Liver (tissue), 9 donors: Measurements from ENCODE around the gene RAP2C. TPM values are rescaled to one million over a fixed set of nuclear protein-coding genes. Genes with fewer than 3 reads are reported as not detected.

ENCODE experiments used
- DNase-seq: peaks from one replicate; pipeline ENCODE4 v3.0.0-alpha.2; 2017; ENCODE audit warnings: low spot score
- H3K27ac ChIP-seq, 2 donors: one replicate each; pipeline ENCODE4 v1.7.0; 2013; ENCODE audit warnings: inconsistent platforms in 2 of 2, low read length in 2 of 2, control low read depth in 1 of 2, low read depth in 1 of 2, mild to moderate bottlenecking in 1 of 2
- H3K27me3 ChIP-seq, 4 donors: one replicate each; pipeline versions ENCODE4 v1.6.1 to v1.7.0; 2013; ENCODE audit warnings: low read length in 3 of 4, inconsistent platforms in 1 of 4, mild to moderate bottlenecking in 1 of 4, moderate library complexity in 1 of 4; ENCODE audit not compliant: control insufficient read depth in 4 of 4, insufficient read depth in 4 of 4
- H3K36me3 ChIP-seq, 4 donors: one replicate each; pipeline versions ENCODE4 v1.6.1 to v1.7.0; 2013; ENCODE audit warnings: low read length in 3 of 4, mild to moderate bottlenecking in 3 of 4, low read depth in 1 of 4, moderate library complexity in 1 of 4; ENCODE audit not compliant: control insufficient read depth in 4 of 4, insufficient read depth in 3 of 4
- H3K4me1 ChIP-seq, 4 donors: one replicate each; pipeline versions ENCODE4 v1.6.1 to v1.7.0; 2013; ENCODE audit warnings: low read length in 3 of 4, mild to moderate bottlenecking in 3 of 4, moderate library complexity in 1 of 4; ENCODE audit not compliant: control insufficient read depth in 4 of 4, insufficient read depth in 4 of 4
- H3K4me3 ChIP-seq, 3 donors: one replicate each; pipeline versions ENCODE4 v1.6.1 to v1.7.0; 2013; ENCODE audit warnings: low read length in 3 of 3, control low read depth in 1 of 3, low read depth in 1 of 3, mild to moderate bottlenecking in 1 of 3
- H3K9ac ChIP-seq, 2 donors: one replicate each; pipeline ENCODE4 v1.7.0; 2013; ENCODE audit warnings: low read length in 2 of 2, mild to moderate bottlenecking in 2 of 2, moderate library complexity in 2 of 2, control low read depth in 1 of 2, low read depth in 1 of 2
- H3K9me3 ChIP-seq, 4 donors: one replicate each; pipeline versions ENCODE4 v1.6.1 to v1.7.0; 2013; ENCODE audit warnings: low read length in 3 of 4; ENCODE audit not compliant: control insufficient read depth in 4 of 4
- EGR1 ChIP-seq, 2 donors: IDR thresholded peaks; 2 replicates each; pipeline ENCODE4 v1.6.1; 2016 to 2018; ENCODE audit warnings: antibody characterized with exemption in 2 of 2, low read depth in 2 of 2
- FOXA2 ChIP-seq: IDR thresholded peaks from 2 replicates; pipeline ENCODE4 v1.6.1; 2016; ENCODE audit warnings: antibody characterized with exemption
- HNF4A ChIP-seq, 2 donors: conservative IDR thresholded peaks; 2 replicates each; pipeline ENCODE4 v1.6.1; 2016; ENCODE audit warnings: antibody characterized with exemption in 2 of 2, mild to moderate bottlenecking in 2 of 2
- JUND ChIP-seq, 2 donors: IDR thresholded peaks; 2 replicates each; pipeline ENCODE4 v1.6.1; 2016; ENCODE audit warnings: antibody characterized with exemption in 2 of 2
- MAX ChIP-seq: IDR thresholded peaks from 2 replicates; pipeline ENCODE4 v1.6.1; 2016; ENCODE audit warnings: antibody characterized with exemption
- NR2F2 ChIP-seq: IDR thresholded peaks from 2 replicates; pipeline ENCODE4 v1.6.1; 2016; ENCODE audit warnings: antibody characterized with exemption
- RAD21 ChIP-seq, 2 donors: IDR thresholded peaks; 2 replicates each; pipeline ENCODE4 v1.6.1; 2016; ENCODE audit warnings: antibody characterized with exemption in 2 of 2, mild to moderate bottlenecking in 2 of 2
- REST ChIP-seq: IDR thresholded peaks from 2 replicates; pipeline ENCODE4 v1.6.1; 2016; ENCODE audit warnings: antibody characterized with exemption, mild to moderate bottlenecking
- RXRA ChIP-seq, 2 donors: IDR thresholded peaks; 2 replicates each; pipeline ENCODE4 v1.6.1; 2017 to 2018; ENCODE audit warnings: antibody characterized with exemption in 2 of 2, mild to moderate bottlenecking in 1 of 2
- SP1 ChIP-seq: IDR thresholded peaks from 2 replicates; pipeline ENCODE4 v1.6.1; 2018; ENCODE audit warnings: antibody characterized with exemption, mild to moderate bottlenecking
- YY1 ChIP-seq: IDR thresholded peaks from 2 replicates; pipeline ENCODE4 v1.6.1; 2016; ENCODE audit warnings: antibody characterized with exemption, mild to moderate bottlenecking
- WGBS: extraction: QIAGEN DNeasy Blood & Tissue Kit; methylation state at CpG from one replicate; pipeline ENCODE4 v1.1.7; 2013; 5-methylcytosine and 5-hydroxymethylcytosine counted together
- polyA plus RNA-seq, 2 donors: library from polyadenylated mRNA; stranded (reverse) in 1 of 2; unstranded in 1 of 2; fragments of 200-250 nt in 1 of 2; fragments of >200 nt in 1 of 2; fragmentation: Nextera tagmentation in 1 of 2; extraction: Ambion mirVana in 1 of 2; gene quantifications; one replicate each; pipeline versions ENCODE4 v1.2.1 to v1.2.3, GENCODE V29; 2013 to 2015
- total RNA-seq, 2 donors: library from RNA; depleted of rRNA; stranded (reverse); fragments of >200 nt; gene quantifications; one replicate each; pipeline ENCODE4 v1.2.3, GENCODE V29; 2014
- TF ChIP-seq, protein P1 (sequence below): IDR thresholded peaks from 2 replicates; pipeline ENCODE4 v1.6.1; 2016; ENCODE audit warnings: antibody characterized with exemption
- TF ChIP-seq, protein P2 (sequence below): IDR thresholded peaks from 2 replicates; pipeline ENCODE4 v1.6.1; 2016; ENCODE audit warnings: antibody characterized with exemption
- donor health status: healthy.
- donor health status: healthy.
- donor health status: healthy.
- donor health status: healthy.
- donor health status: healthy.

Gene RAP2C
- total and polyA plus RNA-seq, 4 donors: 12.6 to 35.3 (median 19.3) TPM

- peak overlapping the region; percentile 75 to 86 for H3K27ac ChIP-seq
- peak overlapping the region; percentile 60 to 74 for H3K9ac ChIP-seq
- peaks cover 0 to 3% (median 0%) of the 10 kb centered on the region in 4 donors for H3K36me3 ChIP-seq
- no peak for DNase-seq
- peaks cover 1 to 28% (median 28%) of the 10 kb centered on the region in 4 donors for H3K4me1 ChIP-seq
- TF ChIP-seq, protein P1, sequence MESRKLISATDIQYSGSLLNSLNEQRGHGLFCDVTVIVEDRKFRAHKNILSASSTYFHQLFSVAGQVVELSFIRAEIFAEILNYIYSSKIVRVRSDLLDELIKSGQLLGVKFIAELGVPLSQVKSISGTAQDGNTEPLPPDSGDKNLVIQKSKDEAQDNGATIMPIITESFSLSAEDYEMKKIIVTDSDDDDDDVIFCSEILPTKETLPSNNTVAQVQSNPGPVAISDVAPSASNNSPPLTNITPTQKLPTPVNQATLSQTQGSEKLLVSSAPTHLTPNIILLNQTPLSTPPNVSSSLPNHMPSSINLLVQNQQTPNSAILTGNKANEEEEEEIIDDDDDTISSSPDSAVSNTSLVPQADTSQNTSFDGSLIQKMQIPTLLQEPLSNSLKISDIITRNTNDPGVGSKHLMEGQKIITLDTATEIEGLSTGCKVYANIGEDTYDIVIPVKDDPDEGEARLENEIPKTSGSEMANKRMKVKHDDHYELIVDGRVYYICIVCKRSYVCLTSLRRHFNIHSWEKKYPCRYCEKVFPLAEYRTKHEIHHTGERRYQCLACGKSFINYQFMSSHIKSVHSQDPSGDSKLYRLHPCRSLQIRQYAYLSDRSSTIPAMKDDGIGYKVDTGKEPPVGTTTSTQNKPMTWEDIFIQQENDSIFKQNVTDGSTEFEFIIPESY: no peak
- peak overlapping the region; percentile 83 to 86 (median 86) for H3K4me3 ChIP-seq
- no peaks in the 10 kb centered on the region for H3K9me3 ChIP-seq
- no peaks in the 10 kb centered on the region for H3K27me3 ChIP-seq
- under 1% methylated on average over 11 of the region's 11 CpGs for WGBS
Observed at GRCh38 chrX:132216806-132217202, 2.4 kb downstream of the RAP2C start.

GRCh38 chrX:132216283-132216682 is 3.0 kb downstream of the RAP2C start:
- Histone ChIP-seq H3K36me3 (peaks cover 0 to 3% (median under 1%) of the 10 kb centered on the region in 4 donors), H3K27ac (no peak overlapping the region), H3K4me3 (peak overlapping the region; percentile 83 to 86 (median 86)), H3K9ac (peak overlapping the region; percentile 54 to 60), H3K27me3 (no peaks in the 10 kb centered on the region), H3K9me3 (no peaks in the 10 kb centered on the region), H3K4me1 (peaks cover 1 to 29% (median 28%) of the 10 kb centered on the region in 4 donors)
- no peak for TF ChIP-seq RAD21 (IDR thresholded peaks at IDR 0.05)
- DNase-seq: no peak
- WGBS: 2% methylated on average over 8 of the region's 8 CpGs

DNA sequence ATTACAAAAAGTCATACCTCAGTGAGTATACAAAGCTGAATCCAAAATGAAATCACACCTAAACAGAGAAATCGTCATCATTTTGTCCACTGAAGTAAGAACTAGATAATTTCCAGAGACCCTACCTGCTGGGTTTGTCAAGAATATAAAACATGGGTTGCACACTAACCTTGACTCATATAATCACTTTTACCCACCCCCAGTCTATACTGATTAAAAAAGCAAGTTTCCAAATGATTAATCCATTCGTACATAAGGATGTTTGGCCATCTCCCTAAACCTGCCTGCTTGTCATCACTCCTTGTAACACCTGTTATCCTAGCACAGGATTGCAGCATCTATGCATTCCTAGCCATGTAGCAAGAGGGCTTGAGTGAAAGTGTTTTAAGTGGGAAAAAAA is 4.7 kb downstream of the RAP2C start:
- Histone ChIP-seq H3K36me3 (peaks cover 0 to 6% (median 2%) of the 10 kb centered on the region in 4 donors), H3K4me1 (peaks cover 2 to 31% (median 27%) of the 10 kb centered on the region in 4 donors), H3K27me3 (peaks cover 0 to 3% (median 0%) of the 10 kb centered on the region in 4 donors), H3K9ac (no peak overlapping the region), H3K4me3 (no peak overlapping the region), H3K27ac (no peak overlapping the region), H3K9me3 (no peaks in the 10 kb centered on the region)
- no peak for DNase-seq
- no peak for TF ChIP-seq JUND (IDR thresholded peaks at IDR 0.05)
- no peak for TF ChIP-seq NR2F2
- WGBS: 55% methylated on average over 2 of the region's 2 CpGs

DNA sequence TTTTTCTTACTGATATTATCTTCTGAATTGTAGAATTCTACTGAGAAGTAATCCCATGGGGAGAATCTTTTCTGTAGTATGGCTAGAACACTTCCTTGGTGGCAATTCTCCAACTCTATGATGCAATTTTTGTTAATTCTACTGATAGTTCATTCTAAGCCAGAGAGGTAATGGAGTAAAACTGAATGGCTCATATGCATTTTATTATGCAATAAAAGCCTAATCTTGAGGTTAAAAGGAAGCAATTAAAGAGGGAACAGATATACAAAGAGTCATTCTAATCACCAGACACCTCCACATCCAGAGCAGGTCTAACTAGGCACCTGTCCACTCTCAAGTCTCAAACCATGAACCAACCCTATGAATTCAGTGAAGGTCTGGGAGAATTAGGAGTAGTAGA is 9.7 kb downstream of the RAP2C start:
- H3K36me3 ChIP-seq: peaks cover 0 to 6% (median 2%) of the 10 kb centered on the region in 4 donors
- H3K4me1 ChIP-seq: peaks cover 1 to 23% (median 19%) of the 10 kb centered on the region in 4 donors
- DNase-seq: no peak
- peaks cover 0 to 4% (median 0%) of the 10 kb centered on the region in 4 donors for H3K27me3 ChIP-seq
- TF ChIP-seq FOXA2 (no peak), NR2F2 (no peak)
- no peak overlapping the region for H3K9ac ChIP-seq
- H3K4me3 ChIP-seq: no peak overlapping the region
- H3K9me3 ChIP-seq: no peaks in the 10 kb centered on the region
- H3K27ac ChIP-seq: no peak overlapping the region

GRCh38 chrX:132208422-132208821 is 10.8 kb downstream of the RAP2C start:
- Histone ChIP-seq H3K4me3 (no peak overlapping the region), H3K27me3 (peaks cover 0 to 4% (median 0%) of the 10 kb centered on the region in 4 donors), H3K9ac (no peak overlapping the region), H3K9me3 (no peaks in the 10 kb centered on the region), H3K27ac (no peak overlapping the region), H3K4me1 (peaks cover 1 to 17% (median 15%) of the 10 kb centered on the region in 4 donors), H3K36me3 (peaks cover 0 to 3% (median 2%) of the 10 kb centered on the region in 4 donors)
- WGBS: 100% methylated on average over 1 of the region's 1 CpG
- DNase-seq: no peak
- TF ChIP-seq EGR1 (IDR thresholded peaks at IDR 0.05; ENCODE audit: low read depth in 2 of 2) (no peak), FOXA2 (no peak), JUND (IDR thresholded peaks at IDR 0.05) (no peak), RXRA (IDR thresholded peaks at IDR 0.05) (no peak), HNF4A (conservative IDR thresholded peaks at IDR 0.05) (no peak), RAD21 (IDR thresholded peaks at IDR 0.05) (no peak), SP1 (no peak), YY1 (no peak), MAX (no peak), REST (no peak)
- TF ChIP-seq, protein P2, sequence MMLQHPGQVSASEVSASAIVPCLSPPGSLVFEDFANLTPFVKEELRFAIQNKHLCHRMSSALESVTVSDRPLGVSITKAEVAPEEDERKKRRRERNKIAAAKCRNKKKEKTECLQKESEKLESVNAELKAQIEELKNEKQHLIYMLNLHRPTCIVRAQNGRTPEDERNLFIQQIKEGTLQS: no peak
